NCI-H187 (cell line): ENCODE measurements around the gene ATP2B2.

Source experiments
- DNase-seq, 2 experiments: peaks; one replicate each; lab custom pipeline; 2025; lab: John Stamatoyannopoulos, UW

The ATP2B2 gene

GRCh38 chr3:10400050-10400748 is 105.2 kb downstream of the ATP2B2 start:
- no peak for DNase-seq

- DNase-seq, result no peak
Observed at GRCh38 chr3:10399634-10400033, 105.8 kb downstream of the ATP2B2 start.

GRCh38 chr3:10398341-10398740 is 107.0 kb downstream of the ATP2B2 start:
- no peak for DNase-seq

- DNase-seq, result no peak
Observed at GRCh38 chr3:10397879-10398278, 107.5 kb downstream of the ATP2B2 start.

- DNase-seq, result no peak
Observed at GRCh38 chr3:10396931-10397330, 108.5 kb downstream of the ATP2B2 start.

- no peak for DNase-seq
Observed at GRCh38 chr3:10396083-10396482, 109.3 kb downstream of the ATP2B2 start.

GRCh38 chr3:10395671-10396070 is 109.7 kb downstream of the ATP2B2 start:
- DNase-seq, result no peak

GRCh38 chr3:10395196-10395595 is 110.2 kb downstream of the ATP2B2 start:
- no peak for DNase-seq

GRCh38 chr3:10394491-10395025 is 110.8 kb downstream of the ATP2B2 start:
- DNase-seq, result no peak

- no peak for DNase-seq
Observed at GRCh38 chr3:10393514-10393913, 111.9 kb downstream of the ATP2B2 start.

- no peak for DNase-seq
Observed at GRCh38 chr3:10392906-10393461, 112.4 kb downstream of the ATP2B2 start.

GRCh38 chr3:10392244-10392643 is 113.1 kb downstream of the ATP2B2 start:
- no peak for DNase-seq

- no peak for DNase-seq
Observed at GRCh38 chr3:10391391-10391790, 114.0 kb downstream of the ATP2B2 start.

- no peak for DNase-seq
Observed at GRCh38 chr3:10390641-10391373, 114.6 kb downstream of the ATP2B2 start.

GRCh38 chr3:10389995-10390394 is 115.4 kb downstream of the ATP2B2 start:
- DNase-seq, result no peak

- no peak for DNase-seq
Observed at GRCh38 chr3:10389339-10389738, 116.0 kb downstream of the ATP2B2 start.

- no peak for DNase-seq
Observed at GRCh38 chr3:10387881-10388609, 117.3 kb downstream of the ATP2B2 start.

GRCh38 chr3:10386121-10386520 is 119.3 kb downstream of the ATP2B2 start:
- DNase-seq, result no peak

- no peak for DNase-seq
Observed at GRCh38 chr3:10384541-10385360, 120.6 kb downstream of the ATP2B2 start.

- DNase-seq, result no peak
Observed at GRCh38 chr3:10383850-10384248, 121.5 kb downstream of the ATP2B2 start.
